ENCODE data around the gene CEMIP2.

DNA sequence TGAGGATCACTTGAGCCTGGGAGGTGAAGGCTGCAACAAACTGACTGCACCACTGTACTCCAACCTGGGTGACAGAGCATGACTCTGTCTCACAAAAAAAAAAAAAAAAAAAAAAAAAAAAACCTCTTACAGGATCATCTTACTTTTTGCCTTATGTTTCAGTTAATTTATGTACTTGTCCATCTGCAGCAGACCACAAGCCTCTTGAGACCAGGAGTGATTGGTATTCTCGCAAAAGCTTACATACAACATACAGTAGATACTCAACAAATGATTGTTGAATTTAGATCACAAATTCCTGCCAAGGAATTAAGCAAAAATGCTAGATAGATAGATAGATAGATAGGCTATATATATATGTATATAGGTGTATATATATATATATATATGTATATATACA is 12.4 kb downstream of the CEMIP2 start:
- TF ChIP-seq, protein P1, sequence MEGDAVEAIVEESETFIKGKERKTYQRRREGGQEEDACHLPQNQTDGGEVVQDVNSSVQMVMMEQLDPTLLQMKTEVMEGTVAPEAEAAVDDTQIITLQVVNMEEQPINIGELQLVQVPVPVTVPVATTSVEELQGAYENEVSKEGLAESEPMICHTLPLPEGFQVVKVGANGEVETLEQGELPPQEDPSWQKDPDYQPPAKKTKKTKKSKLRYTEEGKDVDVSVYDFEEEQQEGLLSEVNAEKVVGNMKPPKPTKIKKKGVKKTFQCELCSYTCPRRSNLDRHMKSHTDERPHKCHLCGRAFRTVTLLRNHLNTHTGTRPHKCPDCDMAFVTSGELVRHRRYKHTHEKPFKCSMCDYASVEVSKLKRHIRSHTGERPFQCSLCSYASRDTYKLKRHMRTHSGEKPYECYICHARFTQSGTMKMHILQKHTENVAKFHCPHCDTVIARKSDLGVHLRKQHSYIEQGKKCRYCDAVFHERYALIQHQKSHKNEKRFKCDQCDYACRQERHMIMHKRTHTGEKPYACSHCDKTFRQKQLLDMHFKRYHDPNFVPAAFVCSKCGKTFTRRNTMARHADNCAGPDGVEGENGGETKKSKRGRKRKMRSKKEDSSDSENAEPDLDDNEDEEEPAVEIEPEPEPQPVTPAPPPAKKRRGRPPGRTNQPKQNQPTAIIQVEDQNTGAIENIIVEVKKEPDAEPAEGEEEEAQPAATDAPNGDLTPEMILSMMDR (IDR thresholded peaks at IDR 0.05) = no peak
- TF ChIP-seq POLR2A (IDR thresholded peaks at IDR 0.05) = no peak
